ENCODE results near the gene SRSF9.

SRSF9 gene

GRCh38 chr12:120472521-120472920, 3.0 kb upstream of the SRSF9 start:
- peak; percentile 39 for DNase-seq (ENCODE audit: low read depth)
- H3K4me3 ChIP-seq (ENCODE audit: control insufficient read depth, low read depth, low read length) = no peak overlapping the region
- no peak for TF ChIP-seq CTCF (conservative IDR thresholded peaks at IDR 0.05; ENCODE audit: control insufficient read depth, insufficient read depth, low read depth, low read length)

- peak overlapping the region; percentile 72 for H3K4me3 ChIP-seq (ENCODE audit: control insufficient read depth, low read depth, low read length)
- no peak for TF ChIP-seq CTCF (conservative IDR thresholded peaks at IDR 0.05; ENCODE audit: control insufficient read depth, insufficient read depth, low read depth, low read length)
- DNase-seq (ENCODE audit: low read depth) = peak; percentile 28
Measured at GRCh38 chr12:120470150-120470784, 719 bp upstream of the SRSF9 start.

GRCh38 chr12:120468821-120469449, 613 bp downstream of the SRSF9 start:
- TF ChIP-seq CTCF (conservative IDR thresholded peaks at IDR 0.05; ENCODE audit: control insufficient read depth, insufficient read depth, low read depth, low read length) = no peak
- DNase-seq (ENCODE audit: low read depth) = no peak
- peak overlapping the region; percentile 81 for H3K4me3 ChIP-seq (ENCODE audit: control insufficient read depth, low read depth, low read length)

DNA sequence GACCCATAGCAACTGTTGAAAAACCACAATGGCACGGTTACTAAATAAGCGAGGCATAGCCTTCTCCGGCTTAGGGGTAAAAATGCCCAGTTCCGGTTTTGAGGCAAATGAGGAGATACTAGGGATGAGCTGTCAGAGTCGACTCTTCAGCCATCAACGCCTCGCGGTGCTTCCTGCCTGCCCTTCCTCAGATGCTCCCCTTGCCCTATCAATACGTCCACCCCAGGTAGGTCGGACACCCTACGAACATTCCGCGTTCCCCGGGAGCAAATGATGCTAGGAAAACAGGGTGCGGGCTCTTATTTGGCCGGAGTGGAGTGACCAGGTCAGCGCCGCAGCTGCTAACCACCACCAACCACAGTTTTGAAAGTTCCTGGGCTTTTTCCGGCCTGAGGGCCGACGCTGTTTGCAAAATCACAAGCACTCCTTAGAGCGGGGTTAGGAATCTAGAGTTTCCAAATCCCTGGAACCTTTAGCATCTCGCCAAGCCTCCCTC, 1.2 kb downstream of the SRSF9 start:
- no peak for TF ChIP-seq CTCF (conservative IDR thresholded peaks at IDR 0.05; ENCODE audit: control insufficient read depth, insufficient read depth, low read depth, low read length)
- peak; percentile 66 for DNase-seq (ENCODE audit: low read depth)
- H3K4me3 ChIP-seq (ENCODE audit: control insufficient read depth, low read depth, low read length) = peak overlapping the region; percentile 81

DNA sequence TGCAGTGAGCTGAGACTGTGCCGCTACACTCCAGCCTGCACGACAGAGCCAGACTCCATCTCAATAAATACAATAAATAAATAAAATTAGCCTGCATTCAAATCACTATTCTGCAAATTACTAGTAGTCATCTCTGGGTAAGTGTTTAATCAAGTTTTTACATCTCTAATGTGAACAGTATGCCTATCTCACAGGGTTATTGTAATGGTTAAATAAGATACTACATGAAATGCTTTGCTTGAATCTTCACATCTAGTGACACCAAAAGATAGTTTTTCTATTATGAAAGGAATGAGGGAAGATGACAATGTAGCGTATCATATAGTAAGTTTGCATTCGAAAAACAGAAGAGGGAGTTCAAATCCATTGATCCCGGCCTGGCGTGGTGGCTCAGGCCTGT, 2.1 kb downstream of the SRSF9 start:
- TF ChIP-seq CTCF (conservative IDR thresholded peaks at IDR 0.05; ENCODE audit: control insufficient read depth, insufficient read depth, low read depth, low read length) = no peak
- no peak overlapping the region for H3K4me3 ChIP-seq (ENCODE audit: control insufficient read depth, low read depth, low read length)
- no peak for DNase-seq (ENCODE audit: low read depth)

- peak; percentile 61 for DNase-seq (ENCODE audit: low read depth)
- TF ChIP-seq CTCF (conservative IDR thresholded peaks at IDR 0.05; ENCODE audit: control insufficient read depth, insufficient read depth, low read depth, low read length) = peak; percentile 58
- no peak overlapping the region for H3K4me3 ChIP-seq (ENCODE audit: control insufficient read depth, low read depth, low read length)
Measured at GRCh38 chr12:120466560-120467315, 2.8 kb downstream of the SRSF9 start.
